Hepatocyte (in vitro differentiated cells): ENCODE results near the gene COPS7A. TPM values are rescaled to one million over a fixed set of nuclear protein-coding genes. Genes with fewer than 3 reads are reported as not detected.

ENCODE experiments used
- DNase-seq: peaks from one replicate; pipeline ENCODE4 v3.0.0-alpha.2; 2016; ENCODE audit warnings: low spot score
- H2AFZ ChIP-seq: fragments of 200-600 bp; sonication (generic); 2 replicates; pipeline ENCODE4 v1.6.0; 2016; ENCODE audit warnings: antibody characterized with exemption, mild to moderate bottlenecking
- H3K27ac ChIP-seq: fragments of 200-600 bp; sonication (generic); 2 replicates; pipeline ENCODE4 v1.5.1; 2016; ENCODE audit warnings: mild to moderate bottlenecking
- H3K27me3 ChIP-seq: fragments of 200-600 bp; sonication (generic); 2 replicates; pipeline ENCODE4 v1.6.1; 2016
- H3K36me3 ChIP-seq: fragments of 200-600 bp; sonication (generic); replicated peaks from 2 replicates; pipeline ENCODE4 v1.5.1; 2016; ENCODE audit warnings: low read depth; ENCODE audit not compliant: insufficient read depth
- H3K4me1 ChIP-seq: fragments of 200-600 bp; sonication (generic); 2 replicates; pipeline ENCODE4 v1.5.1; 2016; ENCODE audit warnings: mild to moderate bottlenecking, moderate library complexity; ENCODE audit not compliant: insufficient read depth
- H3K4me2 ChIP-seq: fragments of 200-600 bp; sonication (generic); 2 replicates; pipeline ENCODE4 v1.6.0; 2016
- H3K4me3 ChIP-seq: fragments of 200-600 bp; sonication (generic); 2 replicates; pipeline ENCODE4 v1.5.1; 2016; ENCODE audit warnings: mild to moderate bottlenecking
- H3K79me2 ChIP-seq: fragments of 200-600 bp; sonication (generic); 2 replicates; pipeline ENCODE4 v1.6.0; 2017; ENCODE audit warnings: mild to moderate bottlenecking
- H3K9me2 ChIP-seq: fragments of 200-600 bp; sonication (generic); replicated peaks from 2 replicates; pipeline ENCODE4 v1.6.0; 2017; ENCODE audit warnings: mild to moderate bottlenecking; ENCODE audit not compliant: insufficient read depth
- H3K9me3 ChIP-seq: fragments of 200-600 bp; sonication (generic); 2 replicates; pipeline ENCODE4 v1.5.1; 2016; ENCODE audit warnings: low read depth, mild to moderate bottlenecking
- H4K20me1 ChIP-seq: fragments of 200-600 bp; sonication (generic); 2 replicates; pipeline ENCODE4 v1.6.0; 2016; ENCODE audit warnings: mild to moderate bottlenecking; ENCODE audit not compliant: insufficient read depth, poor library complexity, severe bottlenecking
- CTCF ChIP-seq: fragments of 200-600 bp; sonication (generic); IDR thresholded peaks from 2 replicates; pipeline ENCODE4 v1.5.1; 2016; ENCODE audit warnings: antibody characterized with exemption, mild to moderate bottlenecking; ENCODE audit not compliant: poor library complexity
- EZH2 ChIP-seq: fragments of 200-600 bp; sonication (generic); IDR thresholded peaks from 2 replicates; pipeline ENCODE4 v1.6.1; 2016; ENCODE audit warnings: antibody characterized with exemption, mild to moderate bottlenecking, borderline replicate concordance
- EZH2phosphoT487 ChIP-seq: fragments of 200-600 bp; sonication (generic); IDR thresholded peaks from one replicate; pipeline ENCODE4 v1.6.1; 2018; ENCODE audit warnings: antibody characterized with exemption, mild to moderate bottlenecking, low read depth, moderate library complexity; ENCODE audit not compliant: unreplicated experiment, severe bottlenecking
- WGBS: methylation state at CpG from one replicate; pipeline ENCODE4 v1.1.6; 2016; ENCODE audit warnings: low lambda C conversion rate; ENCODE audit errors: missing lambda C conversion rate; 5-methylcytosine and 5-hydroxymethylcytosine counted together
- polyA plus RNA-seq: library from polyadenylated mRNA; unstranded; fragments of >200 nt; fragmentation: Nextera tagmentation; extraction: Ambion mirVana; gene quantifications from 2 replicates; pipeline ENCODE4 v1.2.1, GENCODE V29; 2016
- small RNA-seq: library from RNA; depleted of rRNA; stranded (forward); fragments of <200 nt; gene quantifications from one replicate; pipeline ENCODE3, GENCODE V24; 2014
- total RNA-seq: library from RNA; depleted of rRNA; stranded (reverse); fragments of >200 nt; gene quantifications from 2 replicates; pipeline ENCODE4 v1.2.3, GENCODE V29; 2014

Gene COPS7A
- total and polyA plus RNA-seq, 2 experiments from 2014 or later: 46.9 to 73.6 TPM

DNA sequence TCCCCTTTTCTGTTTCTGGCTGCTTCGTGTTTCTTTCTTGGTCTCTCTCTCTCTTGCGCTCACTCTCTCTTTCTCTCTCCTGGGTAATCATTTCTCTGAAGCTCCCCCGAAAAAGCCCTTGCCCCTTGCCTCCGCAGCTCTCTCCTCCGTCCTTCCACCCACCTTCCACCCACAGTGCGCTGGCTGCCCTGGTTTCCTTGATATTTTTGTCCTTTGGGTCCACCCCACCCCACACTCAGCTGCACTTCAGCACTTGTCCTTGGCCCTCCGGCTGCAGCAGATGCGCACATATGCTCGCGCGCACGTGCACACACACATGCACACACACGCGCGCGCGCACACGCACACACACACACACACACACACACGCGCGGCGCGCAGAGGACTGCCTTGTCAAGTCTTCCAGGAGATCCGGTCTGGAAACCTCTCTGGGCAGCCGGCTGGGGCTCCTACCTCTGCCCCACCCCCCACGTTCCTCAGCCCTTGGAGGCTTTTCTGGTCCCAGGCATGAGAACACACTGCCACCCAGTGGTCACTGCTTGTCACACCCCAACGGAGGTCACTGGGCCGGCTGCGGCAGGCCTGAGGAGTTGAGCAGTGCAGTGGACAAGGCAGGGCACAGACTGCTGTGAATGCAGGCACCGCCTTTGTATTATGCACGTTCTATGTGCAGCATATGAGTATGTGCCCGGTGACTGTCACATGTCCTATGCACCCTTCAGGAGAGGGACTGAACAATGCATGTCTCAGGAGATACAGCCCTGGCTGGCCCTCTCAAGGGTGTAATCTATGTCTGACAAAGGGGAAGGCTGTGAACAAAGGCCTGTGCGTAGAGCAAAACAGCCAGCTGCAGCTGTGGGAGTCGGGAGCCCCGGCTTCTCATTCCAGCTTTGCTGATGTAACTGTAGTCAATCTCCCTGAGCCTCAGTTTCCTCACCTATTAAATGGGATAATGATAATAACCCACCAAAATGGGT, 55.0 kb downstream of the COPS7A start:
- Histone ChIP-seq H3K79me2 (no peaks in the 10 kb centered on the region), H3K4me3 (peak overlapping the region; percentile 14)
- WGBS: 8% methylated on average over 34 of the region's 35 CpGs

GRCh38 chr12:6779708-6780432, 56.0 kb downstream of the COPS7A start:
- Histone ChIP-seq H3K27me3 (no peaks in the 10 kb centered on the region), H3K79me2 (no peaks in the 10 kb centered on the region), H3K9me2 (no peaks in the 10 kb centered on the region), H3K4me1 (peaks cover 32% of the 10 kb centered on the region), H2AFZ (no peak overlapping the region), H3K27ac (peak overlapping the region; percentile 39), H3K9me3 (no peaks in the 10 kb centered on the region), H3K4me2 (peak overlapping the region; percentile 89), H3K36me3 (no peaks in the 10 kb centered on the region), H3K4me3 (no peak overlapping the region), H4K20me1 (no peaks in the 10 kb centered on the region)
- WGBS: 80% methylated on average over 6 of the region's 6 CpGs
- DNase-seq: peak; percentile 33
- TF ChIP-seq EZH2phosphoT487 (no peak), EZH2 (no peak), CTCF (no peak)

More for the DNA sequence above, 55.0 kb downstream of the COPS7A start:
- peak; percentile 97 for TF ChIP-seq CTCF
- TF ChIP-seq EZH2: no peak
- TF ChIP-seq EZH2phosphoT487: no peak
- Histone ChIP-seq H3K36me3 (no peaks in the 10 kb centered on the region), H2AFZ (peak overlapping the region; percentile 40), H3K9me2 (no peaks in the 10 kb centered on the region), H3K27ac (peak overlapping the region; percentile 47), H4K20me1 (no peaks in the 10 kb centered on the region), H3K4me1 (peaks cover 33% of the 10 kb centered on the region), H3K27me3 (no peaks in the 10 kb centered on the region), H3K4me2 (peak overlapping the region; percentile 89), H3K9me3 (no peaks in the 10 kb centered on the region)
- DNase-seq: peak; percentile 98

DNA sequence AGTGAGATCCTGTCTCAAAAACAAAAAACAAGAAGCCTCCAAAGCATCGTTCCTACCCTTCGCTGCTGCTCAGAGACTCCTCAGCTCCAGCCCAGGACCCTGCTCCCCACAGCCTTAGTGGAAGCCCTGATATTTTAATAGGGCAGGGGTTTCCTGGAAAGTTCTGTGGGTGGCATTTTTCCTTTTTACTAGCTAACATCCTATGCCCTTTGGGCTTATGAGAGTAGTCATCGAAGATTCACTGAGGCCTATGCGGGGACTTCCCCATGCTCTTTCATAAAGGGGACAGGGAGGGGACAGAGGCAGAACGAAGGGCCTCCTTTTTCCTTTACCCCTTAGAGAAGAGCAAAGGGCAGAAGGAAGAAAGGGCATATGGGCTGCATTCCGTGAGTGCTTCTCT, 56.7 kb downstream of the COPS7A start:
- Histone ChIP-seq H3K4me2 (no peak overlapping the region), H3K4me1 (peaks cover 26% of the 10 kb centered on the region), H3K36me3 (no peaks in the 10 kb centered on the region), H3K4me3 (no peak overlapping the region), H4K20me1 (no peaks in the 10 kb centered on the region), H3K9me2 (no peaks in the 10 kb centered on the region), H2AFZ (no peak overlapping the region), H3K27me3 (no peaks in the 10 kb centered on the region), H3K27ac (no peak overlapping the region), H3K79me2 (no peaks in the 10 kb centered on the region), H3K9me3 (no peaks in the 10 kb centered on the region)
- 90% methylated on average over 6 of the region's 6 CpGs for WGBS
- no peak for TF ChIP-seq EZH2
- no peak for TF ChIP-seq EZH2phosphoT487
- TF ChIP-seq CTCF: no peak
- DNase-seq: peak; percentile 3

Small RNA genes lying within 50 kb of the gene (small RNA-seq; reads per million reads assigned to genes)
- gene RNU6-781P: not detected

Other genes starting within 250 kb of the COPS7A start
- gene MRPL51, start 230.8 kb upstream of the COPS7A start, total RNA-seq: 57.4 and 81.6 TPM in 2 replicates
- 231 and 267 TPM in 2 replicates for gene MRPL51, start 230.8 kb upstream of the COPS7A start, polyA plus RNA-seq
- gene NCAPD2, start 229.9 kb upstream of the COPS7A start, total RNA-seq: 26.7 and 31.4 TPM in 2 replicates
- gene NCAPD2, start 229.9 kb upstream of the COPS7A start, polyA plus RNA-seq: 13.7 and 17.4 TPM in 2 replicates
- gene GAPDH, start 189.5 kb upstream of the COPS7A start, total RNA-seq: 1,719 and 1,827 TPM in 2 replicates
- 2,607 and 2,708 TPM in 2 replicates for gene GAPDH, start 189.5 kb upstream of the COPS7A start, polyA plus RNA-seq
- 5.4 and 7.5 TPM in 2 replicates for gene IFFO1, start 168.0 kb upstream of the COPS7A start, total RNA-seq
- 11.2 and 15.2 TPM in 2 replicates for gene IFFO1, start 168.0 kb upstream of the COPS7A start, polyA plus RNA-seq
- 36.1 and 40.3 TPM in 2 replicates for gene NOP2, start 155.8 kb upstream of the COPS7A start, total RNA-seq
- 37.8 and 38.1 TPM in 2 replicates for gene NOP2, start 155.8 kb upstream of the COPS7A start, polyA plus RNA-seq
- 181 and 211 TPM in 2 replicates for gene CHD4, start 116.7 kb upstream of the COPS7A start, total RNA-seq
- gene CHD4, start 116.7 kb upstream of the COPS7A start, polyA plus RNA-seq: 74.1 and 108 TPM in 2 replicates
- gene LPAR5, start 88.1 kb upstream of the COPS7A start, total RNA-seq: 0.60 and 1.0 TPM in 2 replicates
- 0.34 and 2.0 TPM in 2 replicates for gene LPAR5, start 88.1 kb upstream of the COPS7A start, polyA plus RNA-seq
- gene ACRBP, start 76.6 kb upstream of the COPS7A start, total RNA-seq: 0.20 and 0.68 TPM in 2 replicates
- gene ACRBP, start 76.6 kb upstream of the COPS7A start, polyA plus RNA-seq: 0.62 and 1.8 TPM in 2 replicates
- gene ING4, start 60.9 kb upstream of the COPS7A start, total RNA-seq: 35.7 and 39.7 TPM in 2 replicates
- gene ING4, start 60.9 kb upstream of the COPS7A start, polyA plus RNA-seq: 38.9 and 42.9 TPM in 2 replicates
- gene ZNF384, start 34.7 kb upstream of the COPS7A start, total RNA-seq: 33.8 and 34.5 TPM in 2 replicates
- gene ZNF384, start 34.7 kb upstream of the COPS7A start, polyA plus RNA-seq: 35.8 and 41.8 TPM in 2 replicates
- gene PIANP, start 23.2 kb upstream of the COPS7A start, total RNA-seq: 0.16 and 0.17 TPM in 2 replicates
- gene PIANP, start 23.2 kb upstream of the COPS7A start, polyA plus RNA-seq: 0.95 and 1.0 TPM in 2 replicates
- gene MLF2, start 29.1 kb downstream of the COPS7A start, total RNA-seq: 210 and 241 TPM in 2 replicates
- gene MLF2, start 29.1 kb downstream of the COPS7A start, polyA plus RNA-seq: 508 and 535 TPM in 2 replicates
- 179 and 180 TPM in 2 replicates for gene PTMS, start 42.3 kb downstream of the COPS7A start, total RNA-seq
- 282 and 315 TPM in 2 replicates for gene PTMS, start 42.3 kb downstream of the COPS7A start, polyA plus RNA-seq
- 0.52 and 0.70 TPM in 2 replicates for gene LAG3, start 48.5 kb downstream of the COPS7A start, total RNA-seq
- 0.91 and 1.2 TPM in 2 replicates for gene LAG3, start 48.5 kb downstream of the COPS7A start, polyA plus RNA-seq
- gene CD4, start 65.5 kb downstream of the COPS7A start, total RNA-seq: 2.4 and 2.7 TPM in 2 replicates
- 2.7 and 6.4 TPM in 2 replicates for gene CD4, start 65.5 kb downstream of the COPS7A start, polyA plus RNA-seq
- 1.2 and 2.3 TPM in 2 replicates for gene GPR162, start 97.8 kb downstream of the COPS7A start, total RNA-seq
- 2.3 and 6.2 TPM in 2 replicates for gene GPR162, start 97.8 kb downstream of the COPS7A start, polyA plus RNA-seq
- 19.6 and 38.1 TPM in 2 replicates for gene P3H3, start 104.4 kb downstream of the COPS7A start, total RNA-seq
- 38.6 and 47.3 TPM in 2 replicates for gene P3H3, start 104.4 kb downstream of the COPS7A start, polyA plus RNA-seq
- gene GNB3, start 116.9 kb downstream of the COPS7A start, total RNA-seq: 1.6 and 2.6 TPM in 2 replicates
- gene GNB3, start 116.9 kb downstream of the COPS7A start, polyA plus RNA-seq: 10.2 and 19.1 TPM in 2 replicates
- 7.5 and 8.5 TPM in 2 replicates for gene CDCA3, start 127.2 kb downstream of the COPS7A start, total RNA-seq
- gene CDCA3, start 127.2 kb downstream of the COPS7A start, polyA plus RNA-seq: 18.2 and 20.6 TPM in 2 replicates
- 60.5 and 61.6 TPM in 2 replicates for gene USP5, start 128.1 kb downstream of the COPS7A start, total RNA-seq
- gene USP5, start 128.1 kb downstream of the COPS7A start, polyA plus RNA-seq: 73.7 and 78.9 TPM in 2 replicates
- gene TPI1, start 143.5 kb downstream of the COPS7A start, total RNA-seq: 571 and 614 TPM in 2 replicates
- 891 and 918 TPM in 2 replicates for gene TPI1, start 143.5 kb downstream of the COPS7A start, polyA plus RNA-seq
- gene SPSB2, start 149.3 kb downstream of the COPS7A start, total RNA-seq: 10.8 and 14.1 TPM in 2 replicates
- 11.0 and 13.8 TPM in 2 replicates for gene SPSB2, start 149.3 kb downstream of the COPS7A start, polyA plus RNA-seq
- gene LRRC23, start 180.8 kb downstream of the COPS7A start, total RNA-seq: 8.2 and 9.3 TPM in 2 replicates
- 9.9 and 12.9 TPM in 2 replicates for gene LRRC23, start 180.8 kb downstream of the COPS7A start, polyA plus RNA-seq
- gene ENO2, start 190.5 kb downstream of the COPS7A start, total RNA-seq: 11.1 and 11.8 TPM in 2 replicates
- gene ENO2, start 190.5 kb downstream of the COPS7A start, polyA plus RNA-seq: 14.2 and 18.8 TPM in 2 replicates
- 11.1 and 15.8 TPM in 2 replicates for gene ATN1, start 203.9 kb downstream of the COPS7A start, total RNA-seq
- 32.7 and 43.7 TPM in 2 replicates for gene ATN1, start 203.9 kb downstream of the COPS7A start, polyA plus RNA-seq
- gene RNU7-1, start 219.8 kb downstream of the COPS7A start, total RNA-seq: not detected in 2 replicates
- not detected in 2 replicates for gene RNU7-1, start 219.8 kb downstream of the COPS7A start, polyA plus RNA-seq
- gene C12orf57, start 220.0 kb downstream of the COPS7A start, total RNA-seq: 219 and 289 TPM in 2 replicates
- gene C12orf57, start 220.0 kb downstream of the COPS7A start, polyA plus RNA-seq: 217 and 219 TPM in 2 replicates
- gene PTPN6, start 227.3 kb downstream of the COPS7A start, total RNA-seq: 14.5 and 17.2 TPM in 2 replicates
- 20.8 and 25.4 TPM in 2 replicates for gene PTPN6, start 227.3 kb downstream of the COPS7A start, polyA plus RNA-seq
- 186 and 197 TPM in 2 replicates for gene PHB2, start 246.6 kb downstream of the COPS7A start, total RNA-seq
- 142 and 143 TPM in 2 replicates for gene PHB2, start 246.6 kb downstream of the COPS7A start, polyA plus RNA-seq
- gene EMG1, start 246.9 kb downstream of the COPS7A start, total RNA-seq: 24.3 and 26.8 TPM in 2 replicates
- gene EMG1, start 246.9 kb downstream of the COPS7A start, polyA plus RNA-seq: 50.3 and 51.8 TPM in 2 replicates